Measurements from ENCODE around the gene MYO19. TPM values are rescaled to one million over a fixed set of nuclear protein-coding genes. Genes with fewer than 3 reads are reported as not detected.

The MYO19 gene
- total RNA-seq, 2 experiments from 2014 or later, result 109 to 154 TPM

DNA sequence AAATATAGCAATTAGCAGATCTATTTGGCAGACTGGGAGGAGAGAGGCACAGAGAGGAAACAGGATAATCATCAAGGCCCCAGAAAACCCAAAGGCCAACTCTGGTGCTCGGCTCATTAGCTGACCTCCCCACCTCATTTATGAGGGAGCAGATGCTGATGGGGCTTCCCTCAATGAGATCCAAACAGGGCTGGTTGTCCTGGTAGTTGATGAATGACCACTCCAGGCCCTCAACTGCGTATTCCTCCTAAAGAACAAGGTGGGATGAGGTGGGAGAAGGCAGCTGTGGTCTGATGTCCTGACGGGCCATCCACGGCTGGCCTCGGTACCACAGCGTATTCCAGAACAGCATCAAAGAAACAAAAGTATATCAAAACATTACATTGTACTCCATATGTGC, 27.4 kb downstream of the MYO19 start:
- Histone ChIP-seq H3K79me2 (ENCODE audit: insufficient read depth, low read depth, low read length) (no peaks in the 10 kb centered on the region), H2AFZ (ENCODE audit: low read length) (no peak overlapping the region), H3K4me1 (ENCODE audit: insufficient read depth, low read length, poor library complexity, severe bottlenecking) (no peaks in the 10 kb centered on the region), H3K36me3 (ENCODE audit: insufficient read depth, low read length) (peaks cover 93% of the 10 kb centered on the region), H3K27ac (ENCODE audit: low read depth, low read length, poor library complexity, severe bottlenecking) (no peak overlapping the region), H4K20me1 (ENCODE audit: insufficient read depth, low read length) (no peaks in the 10 kb centered on the region), H3K4me3 (ENCODE audit: low read depth, low read length, poor library complexity, severe bottlenecking) (no peak overlapping the region), H3K9me2 (ENCODE audit: insufficient read depth, low read length) (no peaks in the 10 kb centered on the region), H3K4me2 (ENCODE audit: low read length) (no peak overlapping the region), H3K9me3 (ENCODE audit: low read length) (no peaks in the 10 kb centered on the region)
- no peak for TF ChIP-seq EZH2phosphoT487 (IDR thresholded peaks at IDR 0.05; ENCODE audit: borderline replicate concordance, low read depth, low read length)
- TF ChIP-seq, protein P1, sequence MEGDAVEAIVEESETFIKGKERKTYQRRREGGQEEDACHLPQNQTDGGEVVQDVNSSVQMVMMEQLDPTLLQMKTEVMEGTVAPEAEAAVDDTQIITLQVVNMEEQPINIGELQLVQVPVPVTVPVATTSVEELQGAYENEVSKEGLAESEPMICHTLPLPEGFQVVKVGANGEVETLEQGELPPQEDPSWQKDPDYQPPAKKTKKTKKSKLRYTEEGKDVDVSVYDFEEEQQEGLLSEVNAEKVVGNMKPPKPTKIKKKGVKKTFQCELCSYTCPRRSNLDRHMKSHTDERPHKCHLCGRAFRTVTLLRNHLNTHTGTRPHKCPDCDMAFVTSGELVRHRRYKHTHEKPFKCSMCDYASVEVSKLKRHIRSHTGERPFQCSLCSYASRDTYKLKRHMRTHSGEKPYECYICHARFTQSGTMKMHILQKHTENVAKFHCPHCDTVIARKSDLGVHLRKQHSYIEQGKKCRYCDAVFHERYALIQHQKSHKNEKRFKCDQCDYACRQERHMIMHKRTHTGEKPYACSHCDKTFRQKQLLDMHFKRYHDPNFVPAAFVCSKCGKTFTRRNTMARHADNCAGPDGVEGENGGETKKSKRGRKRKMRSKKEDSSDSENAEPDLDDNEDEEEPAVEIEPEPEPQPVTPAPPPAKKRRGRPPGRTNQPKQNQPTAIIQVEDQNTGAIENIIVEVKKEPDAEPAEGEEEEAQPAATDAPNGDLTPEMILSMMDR (conservative IDR thresholded peaks at IDR 0.05; ENCODE audit: low read length), result no peak
- POLR2A ChIA-PET, result no interaction called here
- no peak for DNase-seq (ENCODE audit: low spot score)
- intact Hi-C loops (cut with micrococcal nuclease; ENCODE audit: unreplicated experiment), result no loop called here
- CTCF ChIA-PET (ENCODE audit: unreplicated experiment), result no interaction called here
- BruUV-seq (replicated peaks), result no TSS peak

DNA sequence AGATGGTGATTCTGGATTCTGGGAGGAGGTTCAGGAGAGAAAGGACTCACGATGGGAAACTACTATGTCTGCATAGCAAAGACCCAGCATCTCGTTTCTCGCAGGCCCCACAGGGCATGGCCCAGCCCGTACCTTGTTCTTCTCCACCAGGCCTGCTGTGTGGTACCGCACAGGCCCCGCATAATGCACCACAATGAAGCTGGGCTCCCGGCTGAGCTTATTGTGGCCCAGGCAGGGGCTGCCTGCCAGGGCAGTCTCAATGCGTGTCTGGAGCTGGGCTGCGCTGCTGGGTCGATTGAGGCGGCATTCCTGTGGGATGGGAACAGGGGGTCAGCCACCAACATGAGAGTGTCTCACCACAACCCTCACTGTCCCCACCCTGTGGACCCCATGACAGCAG, 27.8 kb downstream of the MYO19 start:
- no peak for DNase-seq (ENCODE audit: low spot score)
- Histone ChIP-seq H4K20me1 (ENCODE audit: insufficient read depth, low read length) (no peaks in the 10 kb centered on the region), H2AFZ (ENCODE audit: low read length) (no peak overlapping the region), H3K36me3 (ENCODE audit: insufficient read depth, low read length) (peaks cover 95% of the 10 kb centered on the region), H3K4me1 (ENCODE audit: insufficient read depth, low read length, poor library complexity, severe bottlenecking) (no peaks in the 10 kb centered on the region), H3K9me3 (ENCODE audit: low read length) (no peaks in the 10 kb centered on the region), H3K9me2 (ENCODE audit: insufficient read depth, low read length) (no peaks in the 10 kb centered on the region), H3K4me2 (ENCODE audit: low read length) (no peak overlapping the region), H3K4me3 (ENCODE audit: low read depth, low read length, poor library complexity, severe bottlenecking) (no peak overlapping the region), H3K27ac (ENCODE audit: low read depth, low read length, poor library complexity, severe bottlenecking) (no peak overlapping the region), H3K79me2 (ENCODE audit: insufficient read depth, low read depth, low read length) (no peaks in the 10 kb centered on the region)
- intact Hi-C loops (cut with micrococcal nuclease; ENCODE audit: unreplicated experiment), result no loop called here
- ChIA-PET POLR2A (no interaction called here), CTCF (ENCODE audit: unreplicated experiment) (no interaction called here)
- TF ChIP-seq, protein P1 (conservative IDR thresholded peaks at IDR 0.05; ENCODE audit: low read length), result no peak
- TF ChIP-seq EZH2phosphoT487 (IDR thresholded peaks at IDR 0.05; ENCODE audit: borderline replicate concordance, low read depth, low read length), result no peak
- no TSS peak for BruUV-seq (replicated peaks)

DNA sequence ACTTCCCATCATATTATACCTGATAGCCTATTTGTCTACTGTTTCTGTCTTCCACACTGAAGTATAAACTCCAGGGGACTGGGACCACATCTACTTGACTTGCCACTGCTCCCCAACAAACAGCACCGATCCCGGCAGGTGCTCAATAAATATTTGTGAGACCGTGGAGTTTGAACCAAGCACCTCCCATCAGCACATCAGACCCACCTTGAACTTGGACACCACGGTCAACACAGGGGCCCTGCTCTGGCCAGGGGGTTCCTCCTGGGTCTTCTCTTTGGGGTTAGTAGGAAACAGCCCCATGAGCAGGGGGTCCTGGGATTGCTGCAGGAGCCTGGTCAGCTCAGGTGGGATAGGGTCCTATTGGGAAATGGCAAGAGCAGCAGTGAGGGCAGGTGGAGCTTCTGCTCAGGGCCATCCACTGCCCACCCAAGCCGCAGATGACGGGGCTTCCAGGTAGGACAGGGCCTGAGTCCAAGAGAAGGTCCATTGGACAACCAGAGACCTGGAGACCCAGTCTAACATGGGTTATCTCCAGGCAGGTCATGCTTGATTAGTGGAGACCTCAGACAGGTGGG, 28.3 kb downstream of the MYO19 start:
- ChIA-PET POLR2A (no interaction called here), CTCF (ENCODE audit: unreplicated experiment) (no interaction called here)
- Histone ChIP-seq H4K20me1 (ENCODE audit: insufficient read depth, low read length) (no peaks in the 10 kb centered on the region), H3K79me2 (ENCODE audit: insufficient read depth, low read depth, low read length) (no peaks in the 10 kb centered on the region), H3K9me2 (ENCODE audit: insufficient read depth, low read length) (no peaks in the 10 kb centered on the region), H3K4me1 (ENCODE audit: insufficient read depth, low read length, poor library complexity, severe bottlenecking) (no peaks in the 10 kb centered on the region), H3K9me3 (ENCODE audit: low read length) (no peaks in the 10 kb centered on the region), H3K4me2 (ENCODE audit: low read length) (no peak overlapping the region), H2AFZ (ENCODE audit: low read length) (no peak overlapping the region), H3K27ac (ENCODE audit: low read depth, low read length, poor library complexity, severe bottlenecking) (no peak overlapping the region), H3K4me3 (ENCODE audit: low read depth, low read length, poor library complexity, severe bottlenecking) (no peak overlapping the region), H3K36me3 (ENCODE audit: insufficient read depth, low read length) (peaks cover 97% of the 10 kb centered on the region)
- no peak for DNase-seq (ENCODE audit: low spot score)
- TF ChIP-seq, protein P1 (conservative IDR thresholded peaks at IDR 0.05; ENCODE audit: low read length), result no peak
- no peak for TF ChIP-seq EZH2phosphoT487 (IDR thresholded peaks at IDR 0.05; ENCODE audit: borderline replicate concordance, low read depth, low read length)
- intact Hi-C loops (cut with micrococcal nuclease; ENCODE audit: unreplicated experiment), result no loop called here
- no TSS peak for BruUV-seq (replicated peaks)

Measured in OCI-LY7 (cell line).